Stimulated activated CD8-positive, alpha-beta memory T cell treated with anti-CD3 and anti-CD28 coated beads, Interleukin-2, amount 100 ng/mL, for 48 hours (primary cell): Measurements from ENCODE around the gene FRMD1.

Experiments
- DNase-seq, 2 donors: peaks; one replicate each; pipeline ENCODE4 v3.0.0-alpha.2; 2020; ENCODE audit warnings: low read depth in 2 of 2

The FRMD1 gene

DNA sequence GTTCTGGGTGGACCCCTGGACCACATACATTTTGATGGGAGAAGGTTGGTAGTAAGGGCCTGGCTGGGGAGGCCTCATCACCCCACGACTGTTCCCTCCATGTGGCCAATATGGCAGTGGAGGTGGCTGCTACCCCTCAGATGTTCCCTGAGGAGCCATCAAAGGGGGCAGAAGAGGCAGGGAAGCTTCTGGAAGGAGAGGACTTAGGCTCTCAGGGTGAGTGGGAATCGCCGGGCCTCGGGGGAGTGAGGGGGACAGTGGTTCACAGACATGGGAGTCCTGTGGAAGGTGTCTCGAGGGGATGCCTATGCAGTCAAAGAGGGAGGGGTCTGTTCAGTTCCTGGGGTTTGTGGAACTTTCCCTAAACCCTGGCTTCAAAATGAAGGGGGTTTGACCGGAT, 32.9 kb upstream of the FRMD1 start:
- no peak for DNase-seq

DNA sequence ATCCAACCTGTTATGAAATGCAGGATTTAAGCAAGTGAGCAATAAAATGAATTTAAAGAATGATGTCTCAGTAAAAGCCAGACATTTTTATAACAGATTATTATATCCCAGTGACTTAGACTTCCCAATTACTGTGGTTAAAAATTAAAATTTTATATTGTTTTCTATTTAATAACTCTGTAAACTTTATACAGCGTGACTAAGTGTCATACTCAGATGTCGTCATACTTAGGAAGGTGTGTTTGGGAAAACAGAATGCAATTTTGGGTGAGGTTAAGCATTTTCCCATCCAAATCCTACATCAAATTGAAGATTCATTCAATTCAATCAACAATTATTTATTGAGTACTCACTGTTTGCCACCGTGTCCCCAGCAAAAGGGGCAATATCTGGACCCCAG, 31.4 kb upstream of the FRMD1 start:
- DNase-seq = no peak

DNA sequence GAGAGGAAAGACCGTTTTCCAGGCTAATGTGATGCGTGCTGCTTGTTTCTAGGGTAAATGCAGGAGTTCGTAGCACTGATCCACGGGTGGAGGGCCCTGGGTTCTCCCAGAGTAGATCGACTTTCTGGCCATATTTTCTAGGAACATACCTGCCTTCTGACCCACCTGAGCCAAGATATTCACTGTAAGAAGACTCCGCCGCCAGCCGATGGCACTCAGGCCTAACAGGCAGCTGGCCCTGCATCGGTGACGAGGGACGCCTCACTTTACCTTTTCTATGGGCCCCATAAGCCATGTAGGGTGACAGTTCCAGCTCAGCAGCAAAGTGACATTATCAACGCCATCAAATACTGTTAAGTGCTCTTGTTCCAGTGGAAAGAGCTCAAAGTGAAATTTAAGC, 30.2 kb upstream of the FRMD1 start:
- DNase-seq = no peak

DNA sequence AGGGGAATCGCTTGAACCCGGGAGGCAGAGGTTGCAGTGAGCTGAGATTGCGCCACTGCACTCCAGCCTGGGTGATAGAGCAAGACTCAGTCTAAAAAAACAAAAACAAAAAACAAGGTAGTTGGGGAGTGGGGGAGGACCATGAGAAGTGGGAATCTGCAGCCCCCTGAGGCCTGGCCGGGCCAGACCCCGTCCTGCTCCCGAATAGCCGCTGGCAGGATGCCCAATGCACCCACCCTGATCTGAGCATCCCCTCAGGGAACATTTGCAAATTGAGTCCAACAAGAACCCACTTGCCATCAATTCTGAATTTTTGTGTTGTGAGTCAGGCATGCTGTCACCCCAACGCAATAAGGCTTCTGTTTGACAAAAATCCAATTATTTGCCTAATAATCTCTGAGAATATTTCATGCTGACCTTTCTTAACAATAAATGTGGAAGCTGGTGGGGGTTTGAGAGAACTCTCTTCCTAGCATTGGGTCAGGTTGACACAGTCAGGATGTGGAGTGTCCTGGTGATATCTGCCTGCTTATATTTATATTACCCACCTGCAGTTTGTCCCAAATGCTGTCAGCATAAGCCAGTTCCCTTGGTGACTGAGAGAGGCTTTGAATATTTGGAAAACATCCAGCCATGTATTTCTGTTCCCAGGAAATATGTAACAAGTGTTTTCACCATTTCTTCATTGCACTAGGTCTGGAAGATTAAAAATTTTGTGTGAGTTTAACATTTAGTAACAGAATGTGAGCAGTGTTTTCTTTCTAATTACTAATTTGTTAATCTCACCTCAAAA, 28.4 kb upstream of the FRMD1 start:
- DNase-seq = no peak

DNA sequence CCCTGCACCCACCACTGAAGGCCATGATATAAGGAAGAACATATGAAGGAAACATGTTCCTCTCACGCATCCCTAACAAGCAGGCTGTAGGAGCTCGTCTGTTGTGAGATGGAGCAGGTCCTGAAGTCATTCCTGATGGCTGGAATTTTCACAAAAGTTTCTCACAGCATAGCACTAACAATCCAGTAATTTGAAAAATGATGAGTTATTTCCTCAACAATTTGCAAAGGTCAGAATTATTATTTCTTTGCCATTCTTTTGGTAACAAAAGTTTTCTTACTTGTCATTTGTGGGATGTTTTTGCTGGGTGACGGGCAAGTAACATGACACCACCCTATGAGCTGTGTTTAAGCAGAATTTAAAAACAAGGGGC, 27.6 kb upstream of the FRMD1 start:
- no peak for DNase-seq

DNA sequence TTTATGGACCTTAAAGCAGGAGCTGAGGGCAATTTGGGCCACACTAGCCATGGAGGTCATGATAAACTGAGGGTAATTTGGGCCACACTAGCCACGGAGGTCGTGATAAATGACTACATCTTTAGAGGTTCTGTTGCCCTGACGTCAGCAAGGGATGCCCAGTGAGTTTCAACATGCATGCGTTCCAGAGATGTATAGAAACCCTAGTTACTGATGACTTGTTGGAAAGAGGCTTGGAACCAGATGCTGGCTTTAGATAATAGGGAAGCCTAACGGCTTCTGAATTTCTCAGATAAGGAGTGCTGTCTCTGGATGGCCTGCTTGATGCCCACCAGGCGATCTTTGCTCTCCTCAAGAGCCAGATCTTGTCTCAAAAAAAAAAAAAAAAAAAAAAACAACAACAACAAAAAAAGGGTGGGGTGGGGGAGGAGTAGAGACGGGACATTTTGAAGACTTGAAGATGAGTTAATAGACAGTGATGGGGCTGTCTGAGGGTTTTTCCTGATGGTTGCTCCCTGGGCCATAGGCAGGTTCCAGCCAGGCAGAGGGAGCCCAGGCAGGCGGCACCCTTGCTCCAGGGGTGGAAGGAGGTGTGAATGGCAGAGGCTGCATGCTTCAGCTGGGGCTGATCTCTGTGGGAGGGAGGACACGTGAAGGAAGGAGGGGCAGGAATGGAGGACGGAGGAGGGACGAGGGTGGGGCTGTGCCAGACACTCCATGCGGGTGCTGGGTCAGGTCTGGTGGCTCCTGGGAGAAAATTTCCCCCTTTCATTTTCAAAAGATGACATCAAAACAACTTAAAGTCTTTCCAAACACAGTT, 27.0 kb upstream of the FRMD1 start:
- no peak for DNase-seq

DNA sequence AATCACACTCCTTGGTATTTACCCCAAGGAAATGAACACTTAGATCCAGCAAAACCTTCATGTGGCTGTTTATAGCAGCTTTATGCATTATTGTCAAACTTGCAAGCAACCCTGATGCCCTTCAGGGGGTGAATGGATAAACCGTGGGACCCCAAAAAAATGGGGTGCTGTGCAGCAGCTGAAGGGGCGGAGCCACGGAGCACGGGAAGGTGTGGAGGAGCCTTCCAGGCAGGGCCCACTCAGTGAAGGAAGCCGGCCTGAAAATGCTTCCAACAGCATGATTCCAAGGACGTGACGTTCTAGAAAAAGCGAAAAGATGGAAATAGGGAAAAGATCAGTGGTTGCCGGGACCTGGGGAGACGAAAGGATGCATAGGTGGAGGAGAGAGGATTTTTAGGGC, 25.6 kb upstream of the FRMD1 start:
- no peak for DNase-seq

DNA sequence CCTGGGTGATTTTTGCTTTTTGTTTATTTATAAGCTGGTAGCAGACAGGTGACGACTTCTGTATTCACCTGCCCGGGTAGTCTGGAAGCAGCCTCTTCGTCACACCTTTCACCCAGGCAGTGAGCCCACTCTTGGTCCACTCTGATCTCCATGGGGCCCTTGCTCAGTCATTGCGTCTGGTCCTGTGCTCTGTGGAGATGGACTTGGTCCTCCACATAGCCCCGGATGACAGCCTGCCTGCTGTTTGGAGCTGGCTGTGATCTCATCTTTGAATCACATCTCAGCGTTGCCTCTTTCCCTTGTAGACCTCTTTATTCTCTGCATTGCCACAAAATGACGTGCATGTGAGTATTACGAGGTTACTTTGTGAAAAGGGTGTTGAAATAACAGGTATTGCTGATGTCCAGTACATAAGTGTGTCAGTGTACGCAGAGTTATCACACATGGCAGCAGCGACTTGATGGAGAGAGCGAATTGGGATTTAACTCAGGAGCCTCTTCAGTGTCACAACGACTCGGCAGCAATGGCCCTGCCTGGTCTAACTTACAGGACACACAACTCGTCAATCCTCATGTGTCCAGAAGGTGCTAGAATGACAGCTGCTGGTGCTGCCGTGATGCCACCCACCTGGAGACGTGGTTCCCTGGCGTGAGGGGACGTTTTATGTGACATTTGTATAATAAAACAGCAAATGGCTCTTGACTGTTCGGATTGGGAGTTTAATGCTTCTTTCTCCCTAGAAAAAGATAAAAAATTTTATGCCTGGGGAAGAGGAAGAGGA, 24.2 kb upstream of the FRMD1 start:
- no peak for DNase-seq

DNA sequence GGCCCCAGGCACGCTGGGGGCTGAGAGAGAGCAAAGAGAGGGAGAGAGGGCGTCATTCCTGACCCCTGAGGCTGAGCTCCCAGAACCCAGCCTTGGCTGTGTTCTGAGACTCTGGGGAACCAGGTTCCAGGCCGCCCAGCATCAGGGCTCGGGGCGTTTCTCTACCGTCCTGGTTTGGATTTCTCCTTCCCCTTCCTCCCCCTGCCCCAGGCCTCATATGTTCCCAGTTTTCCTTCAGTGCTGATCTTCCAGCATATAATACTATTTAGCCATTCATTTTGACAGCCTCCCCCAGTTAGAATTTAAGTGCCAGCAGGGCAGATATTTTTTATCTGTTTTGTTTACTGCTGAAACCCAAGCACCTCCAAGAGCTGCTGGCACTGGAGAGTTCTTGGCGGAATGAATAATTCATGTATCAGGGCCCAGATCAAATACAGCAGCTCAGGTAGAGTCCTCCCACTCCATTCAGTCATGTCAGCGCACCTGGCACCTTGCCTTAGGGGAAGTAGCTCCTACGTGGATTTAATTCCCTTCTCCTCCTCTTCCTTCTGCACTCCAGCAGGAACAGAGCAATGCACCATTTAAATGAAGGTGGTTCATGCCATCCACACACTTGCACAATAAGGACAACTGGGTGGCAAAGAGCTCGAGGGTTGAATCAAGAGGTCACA, 23.4 kb upstream of the FRMD1 start:
- DNase-seq = no peak

DNA sequence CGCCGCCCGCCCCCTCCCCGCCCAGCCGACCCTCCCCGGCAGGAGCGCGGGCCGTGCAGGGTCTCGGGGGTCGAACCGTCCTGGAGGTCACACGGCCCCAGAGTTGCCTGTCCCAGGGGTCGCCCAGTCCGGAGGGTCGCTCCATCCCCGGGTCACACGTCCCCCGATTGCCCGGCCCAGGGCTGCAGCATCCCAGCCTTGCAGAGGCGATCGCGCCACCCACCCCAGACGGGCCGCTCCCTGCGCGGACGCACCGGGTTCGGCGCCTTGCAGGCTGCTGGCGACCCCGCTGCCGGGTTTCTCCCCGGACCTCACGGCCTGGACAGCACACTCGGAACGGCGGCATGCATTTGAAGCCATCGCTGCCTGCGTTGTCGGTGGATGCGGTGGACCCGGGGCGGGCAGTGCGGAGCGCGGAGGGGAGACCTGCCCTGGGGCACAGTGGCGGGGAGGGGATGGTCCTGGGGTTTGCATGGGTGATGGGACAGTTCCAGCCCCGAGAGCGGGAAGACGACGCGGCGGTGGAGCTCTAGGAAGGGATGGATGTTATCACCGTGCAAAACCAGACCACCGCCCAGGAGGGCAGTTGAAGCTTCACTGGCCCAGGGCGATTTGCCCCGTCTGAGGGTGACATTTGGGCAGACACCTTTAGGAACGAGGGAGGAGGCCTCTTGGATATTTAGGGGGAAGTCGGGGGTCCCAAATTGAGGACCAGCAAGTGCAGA, 22.7 kb upstream of the FRMD1 start:
- no peak for DNase-seq

DNA sequence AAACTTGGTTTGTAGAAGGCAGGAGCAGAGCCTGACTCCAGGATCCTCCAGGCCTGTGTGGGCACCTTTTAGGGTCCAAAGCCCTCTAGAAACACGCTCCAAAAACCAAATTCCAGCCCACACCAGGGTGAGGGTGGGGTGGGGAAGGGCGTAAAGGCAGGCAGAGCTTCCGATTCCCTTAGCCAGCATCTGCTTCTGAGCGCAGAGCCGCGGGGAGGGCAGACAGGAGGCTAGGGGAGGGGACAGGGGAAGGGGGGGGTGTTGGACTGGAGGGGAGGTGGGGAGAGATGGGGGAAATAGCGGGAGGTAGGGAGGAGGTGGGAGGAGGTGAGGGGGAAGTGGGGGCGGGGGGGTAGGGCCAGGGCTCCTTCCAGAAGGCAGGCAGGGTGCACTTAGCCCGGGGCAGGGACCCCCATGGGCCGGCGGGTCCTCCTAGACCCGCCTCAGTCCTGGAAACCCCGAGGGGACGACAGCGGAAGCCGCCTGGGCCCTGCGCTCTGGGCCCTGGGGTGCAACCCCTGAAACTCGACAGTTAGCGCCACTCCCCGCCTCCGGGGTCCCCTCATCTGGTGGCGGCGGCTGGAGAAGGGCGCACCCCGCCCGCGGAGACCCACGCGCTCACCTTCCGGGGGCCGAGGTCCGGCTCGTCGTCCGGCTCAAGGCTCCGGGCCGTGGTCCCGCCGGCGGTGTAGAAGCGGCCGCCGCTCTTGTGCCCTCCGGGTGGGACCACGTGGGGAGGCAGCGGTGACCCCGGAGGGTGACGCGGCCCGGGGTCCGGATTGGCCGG, 22.0 kb upstream of the FRMD1 start:
- DNase-seq = no peak

DNA sequence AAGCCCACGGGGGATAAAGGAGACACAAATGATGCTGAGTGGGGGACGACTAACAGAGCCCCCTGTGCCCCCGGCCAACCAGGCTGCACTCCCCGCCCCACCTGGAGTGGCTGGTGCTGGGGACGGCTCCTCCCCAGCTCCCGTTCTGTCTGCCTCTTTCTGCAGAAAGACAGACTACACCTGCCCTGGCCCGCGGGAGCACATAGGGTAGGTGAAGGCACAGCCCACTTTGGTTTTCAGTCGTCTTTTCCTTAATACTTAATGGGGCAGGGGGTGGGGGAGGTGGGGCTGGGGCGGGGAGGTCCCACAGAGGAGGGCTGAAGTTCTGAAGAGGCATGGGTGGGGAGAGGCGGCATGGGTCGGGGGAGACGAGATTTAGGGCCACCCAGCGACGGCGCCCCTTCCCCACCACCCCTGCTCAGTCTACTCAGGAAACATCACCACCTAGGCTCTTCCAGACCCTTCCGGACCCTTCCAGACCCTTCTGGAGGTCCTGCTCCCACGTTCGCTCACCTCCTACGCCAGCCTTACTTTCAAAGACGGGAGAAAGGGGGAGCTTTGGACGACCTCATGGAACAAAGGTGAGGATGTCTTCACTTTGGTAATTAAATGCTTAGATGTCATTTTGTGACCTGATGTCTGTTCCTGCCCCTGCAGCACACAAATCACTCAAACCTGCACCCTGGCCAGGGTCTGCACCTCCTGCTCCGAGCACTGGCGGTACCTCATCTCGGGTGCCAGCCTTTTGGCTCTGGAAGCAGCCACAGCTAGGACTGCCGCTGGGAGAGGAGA, 21.2 kb upstream of the FRMD1 start:
- DNase-seq = no peak

DNA sequence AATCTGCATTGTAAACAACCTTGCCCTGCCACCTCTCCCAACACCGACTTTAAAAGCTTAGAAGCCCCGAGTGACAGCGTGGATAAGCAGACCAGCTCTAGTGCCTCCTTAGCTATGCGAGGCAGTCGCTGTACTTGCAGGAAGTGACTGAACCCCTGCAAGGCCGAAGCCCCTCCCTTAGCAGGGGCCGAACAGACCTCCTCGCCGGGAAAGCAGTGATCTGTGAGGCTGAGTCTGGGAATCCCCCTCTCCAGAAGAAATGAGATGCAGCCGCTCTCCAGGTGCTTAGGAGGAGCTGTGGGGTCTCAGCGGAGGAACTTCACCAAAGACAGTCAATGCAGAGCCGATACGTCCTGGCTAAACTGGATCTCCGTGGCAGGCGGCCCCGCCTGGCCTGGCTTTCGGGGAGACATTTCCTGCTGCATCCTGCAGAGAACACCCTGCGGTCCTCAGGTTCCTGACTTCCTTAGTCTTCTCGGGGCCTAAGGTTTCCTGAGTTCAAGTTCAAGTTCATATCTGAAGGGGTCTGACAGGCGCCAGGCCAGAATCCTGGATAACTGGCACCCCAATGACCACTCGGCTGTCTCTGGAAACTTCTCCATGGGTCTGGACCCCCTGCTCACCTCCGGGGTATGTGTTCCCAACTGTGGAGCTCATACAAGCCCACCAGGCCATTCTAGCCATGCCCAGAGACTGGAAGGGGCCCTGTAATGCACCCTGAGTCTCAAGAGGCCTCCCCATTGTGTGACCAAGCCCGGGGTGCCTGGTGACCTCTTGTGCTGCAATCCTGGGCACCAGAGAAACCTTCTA, 20.4 kb upstream of the FRMD1 start:
- DNase-seq = no peak

DNA sequence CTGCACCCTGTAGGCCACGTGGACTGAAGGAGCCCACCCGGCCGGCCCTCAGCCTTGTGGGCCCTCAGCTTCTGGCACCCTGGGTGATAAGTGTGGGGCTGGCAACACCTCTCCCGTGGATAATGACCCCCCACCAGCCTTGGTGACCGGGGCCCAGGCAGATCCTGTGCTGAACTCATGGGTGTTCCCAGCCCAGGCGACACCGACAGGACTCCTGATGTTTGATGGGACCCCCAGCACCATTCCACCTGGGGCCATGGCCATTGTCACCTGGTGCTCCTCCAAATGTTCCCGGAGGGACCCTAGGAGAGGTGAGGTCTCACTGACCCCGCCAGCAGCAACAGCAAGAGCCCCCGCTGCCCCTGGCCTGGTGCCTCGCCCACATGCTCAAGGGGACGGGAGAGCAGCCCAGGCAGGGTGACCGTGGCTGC, 19.4 kb upstream of the FRMD1 start:
- DNase-seq = no peak

DNA sequence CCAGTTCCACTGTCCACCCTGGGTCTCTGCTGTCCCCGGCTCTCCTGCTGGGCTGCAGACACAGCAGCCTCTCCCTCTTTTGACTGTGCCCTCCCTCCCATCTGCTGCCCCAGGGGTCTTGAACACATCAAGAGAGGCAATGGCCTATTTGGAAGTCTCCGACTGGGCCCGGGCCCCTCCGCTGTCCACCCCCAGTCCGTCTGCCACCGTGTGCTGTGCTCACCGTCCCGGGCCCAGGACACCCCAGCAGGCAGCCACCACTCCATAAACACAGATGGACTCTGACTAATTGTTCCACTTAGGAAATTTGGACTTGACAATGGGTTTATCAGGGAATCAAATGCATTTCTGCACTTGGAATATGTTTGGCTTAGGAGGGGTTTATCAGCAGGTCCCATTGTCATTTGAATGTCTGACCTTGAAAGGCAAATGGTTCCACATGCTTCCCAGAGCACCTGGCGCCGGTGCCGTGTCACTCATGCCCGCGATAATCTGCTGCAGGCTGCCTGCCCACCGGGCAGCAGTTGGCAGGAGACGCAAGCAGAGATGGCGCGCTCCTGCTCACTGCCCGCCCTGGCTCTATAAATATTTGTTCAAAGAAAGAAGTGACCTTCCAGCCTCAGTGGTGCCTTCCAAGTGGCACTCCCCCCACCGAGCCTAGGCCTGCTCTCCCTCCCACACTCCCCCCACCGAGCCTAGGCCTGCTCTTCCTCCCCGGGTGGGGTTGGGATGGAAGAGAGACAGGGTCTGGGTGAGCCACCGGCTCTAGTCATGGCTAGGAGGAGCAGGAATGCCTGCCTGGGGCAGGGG, 18.8 kb upstream of the FRMD1 start:
- no peak for DNase-seq

DNA sequence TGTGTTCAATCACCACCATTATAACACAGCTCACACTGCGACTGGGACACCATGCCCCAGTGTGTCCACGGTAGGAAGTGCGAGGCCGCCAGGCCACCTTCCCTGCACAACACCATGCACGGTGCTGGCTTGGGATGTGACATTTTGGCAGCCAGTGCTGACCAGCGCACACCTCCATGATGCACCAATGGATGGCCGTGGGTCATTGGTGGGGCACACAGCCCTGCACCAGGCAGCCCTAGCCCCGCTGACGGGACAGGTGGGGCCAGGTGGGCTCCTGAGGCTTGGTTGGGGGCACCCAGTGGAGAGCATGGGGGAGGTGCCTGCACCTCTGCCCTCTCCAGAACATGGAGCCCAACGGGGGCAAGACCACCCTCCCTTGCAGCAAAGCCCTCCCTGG, 18.2 kb upstream of the FRMD1 start:
- no peak for DNase-seq

DNA sequence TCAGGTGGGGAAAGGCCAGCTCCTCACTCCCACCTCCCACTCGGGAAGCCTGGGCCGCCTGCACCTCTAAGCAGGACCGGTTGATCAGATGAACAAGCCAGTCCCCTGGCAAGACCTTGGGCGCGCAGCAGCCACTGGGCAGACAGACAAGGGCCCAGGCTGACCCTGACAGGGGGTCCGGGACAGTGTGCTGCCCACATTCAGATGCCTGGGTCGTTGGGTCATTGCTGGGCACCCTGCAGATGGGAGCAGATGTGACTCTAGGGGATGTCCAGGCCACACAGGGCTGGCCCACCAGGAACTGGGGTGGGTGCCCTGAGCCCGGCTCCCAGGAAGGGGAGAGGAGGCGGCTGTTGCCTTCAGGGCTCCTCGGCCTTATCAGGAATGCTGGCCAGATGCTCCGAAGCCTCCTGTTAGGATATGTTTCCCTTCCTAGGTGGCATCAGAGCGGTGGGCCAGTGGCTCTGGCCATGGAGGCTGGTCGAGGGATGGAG, 17.3 kb upstream of the FRMD1 start:
- no peak for DNase-seq
